AG09309 (cell line): Measurements from ENCODE around the gene APMAP.
"Not testable (repeated sequence)": the region's sequence is repeated elsewhere in the genome, so short reads cannot be mapped to it uniquely, and the experiment has no call there.

ENCODE experiments used
- DNase-seq: peaks from one replicate; pipeline ENCODE4 v3.0.0-alpha.2; 2010; ENCODE audit warnings: low read depth
- H3K4me3 ChIP-seq: 2 replicates; pipeline ENCODE4 v1.5.1; 2011; ENCODE audit warnings: mild to moderate bottlenecking, low read depth, low read length, moderate library complexity; ENCODE audit not compliant: control insufficient read depth
- CTCF ChIP-seq: IDR thresholded peaks from 2 replicates; pipeline ENCODE4 v1.5.1; 2011; ENCODE audit warnings: mild to moderate bottlenecking, low read depth, low read length, inconsistent platforms; ENCODE audit not compliant: insufficient read depth, control insufficient read depth; ENCODE audit errors: missing control alignments

The APMAP gene

GRCh38 chr20:25008388-25009217 is 16.1 kb upstream of the APMAP start:
- DNase-seq = no peak
- H3K4me3 ChIP-seq = no peak overlapping the region
- no peak for TF ChIP-seq CTCF

- no peak overlapping the region for H3K4me3 ChIP-seq
- TF ChIP-seq CTCF = no peak
- DNase-seq = no peak
These were observed 15.1 kb upstream of the APMAP start for GRCh38 chr20:25007491-25008305.

- no peak for DNase-seq
- no peak for TF ChIP-seq CTCF
- H3K4me3 ChIP-seq = no peak overlapping the region
These were observed 14.0 kb upstream of the APMAP start for GRCh38 chr20:25006431-25007167.

- no peak for DNase-seq
- no peak overlapping the region for H3K4me3 ChIP-seq
- no peak for TF ChIP-seq CTCF
These were observed 13.1 kb upstream of the APMAP start for GRCh38 chr20:25005661-25006060.

GRCh38 chr20:25005220-25005619 is 12.7 kb upstream of the APMAP start:
- no peak overlapping the region for H3K4me3 ChIP-seq
- no peak for TF ChIP-seq CTCF
- DNase-seq = no peak

GRCh38 chr20:25003002-25003401 is 10.5 kb upstream of the APMAP start:
- no peak for TF ChIP-seq CTCF
- DNase-seq = no peak

GRCh38 chr20:25001323-25001722 is 8.8 kb upstream of the APMAP start:
- H3K4me3 ChIP-seq, DNase-seq: not testable (repeated sequence)

More at GRCh38 chr20:25003002-25003401, 10.5 kb upstream of the APMAP start:
- no peak overlapping the region for H3K4me3 ChIP-seq
